HCT116 (cell line): ENCODE results near the gene PACS2.

Experiments
- CTCF ChIP-seq, 3 experiments: fragments of 200-600 bp in 1 of 3; sonication (generic) in 1 of 3; IDR thresholded peaks in 2 of 3; conservative IDR thresholded peaks in 1 of 3; 2 replicates each; pipeline ENCODE4 v1.5.1; 2012 to 2017; ENCODE audit warnings: low read depth in 2 of 3, low read length in 2 of 3, antibody characterized with exemption in 1 of 3, borderline replicate concordance in 1 of 3, control low read depth in 1 of 3, mild to moderate bottlenecking in 1 of 3, mixed read lengths in 1 of 3, mixed run types in 1 of 3, moderate library complexity in 1 of 3; ENCODE audit not compliant: insufficient read depth in 1 of 3
- YY1 ChIP-seq: IDR thresholded peaks from 2 replicates; pipeline ENCODE4 v1.6.1; 2011; ENCODE audit warnings: low read length, low read depth, moderate library complexity, mild to moderate bottlenecking; ENCODE audit not compliant: insufficient replicate concordance; ENCODE audit errors: extremely low read depth
- TF ChIP-seq, protein P1 (sequence below): IDR thresholded peaks from 2 replicates; pipeline ENCODE4 v1.6.1; 2012; ENCODE audit warnings: low read depth
- TF ChIP-seq, protein P2 (sequence below): IDR thresholded peaks from 2 replicates; pipeline ENCODE4 v1.6.1; 2012

DNA sequence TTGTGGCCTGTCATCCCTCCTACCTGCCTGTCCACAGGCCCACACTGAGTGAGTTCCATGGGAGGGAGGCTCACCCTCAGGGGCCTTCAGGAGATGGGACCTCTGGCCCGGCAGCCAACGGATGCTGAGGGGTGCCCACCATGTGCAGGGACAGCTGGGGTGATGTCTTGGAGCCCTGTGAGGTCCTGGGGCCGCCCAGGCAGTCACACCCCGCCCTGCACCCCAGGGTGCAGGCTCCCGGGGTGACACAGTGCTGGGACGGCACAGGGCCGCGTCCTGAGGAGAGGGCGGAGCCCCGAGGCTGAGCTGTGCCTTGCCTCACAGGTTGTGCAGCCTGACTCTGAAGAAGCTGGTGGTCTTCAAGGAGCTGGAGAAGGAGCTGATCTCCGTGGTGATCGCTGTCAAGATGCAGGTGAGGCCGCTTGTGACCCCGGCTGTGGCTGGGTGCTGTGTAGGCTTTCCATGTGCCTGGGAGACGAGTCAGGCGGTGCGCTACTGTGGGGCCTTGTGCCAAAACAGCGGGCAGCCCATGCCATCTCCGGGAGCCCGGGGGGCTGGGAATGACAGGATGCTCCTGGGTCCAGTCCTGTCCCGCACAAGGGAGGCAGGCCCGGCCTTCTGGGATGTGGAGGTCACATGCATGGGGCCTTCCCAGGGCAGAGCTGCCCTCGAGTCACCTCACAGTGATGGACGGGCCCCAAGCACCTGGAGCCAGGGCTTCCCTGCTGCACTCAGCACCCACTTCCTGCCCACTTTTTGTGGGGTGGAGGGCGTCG lies 33.8 kb downstream of the PACS2 start:
- no peak for TF ChIP-seq YY1
- TF ChIP-seq, protein P1, sequence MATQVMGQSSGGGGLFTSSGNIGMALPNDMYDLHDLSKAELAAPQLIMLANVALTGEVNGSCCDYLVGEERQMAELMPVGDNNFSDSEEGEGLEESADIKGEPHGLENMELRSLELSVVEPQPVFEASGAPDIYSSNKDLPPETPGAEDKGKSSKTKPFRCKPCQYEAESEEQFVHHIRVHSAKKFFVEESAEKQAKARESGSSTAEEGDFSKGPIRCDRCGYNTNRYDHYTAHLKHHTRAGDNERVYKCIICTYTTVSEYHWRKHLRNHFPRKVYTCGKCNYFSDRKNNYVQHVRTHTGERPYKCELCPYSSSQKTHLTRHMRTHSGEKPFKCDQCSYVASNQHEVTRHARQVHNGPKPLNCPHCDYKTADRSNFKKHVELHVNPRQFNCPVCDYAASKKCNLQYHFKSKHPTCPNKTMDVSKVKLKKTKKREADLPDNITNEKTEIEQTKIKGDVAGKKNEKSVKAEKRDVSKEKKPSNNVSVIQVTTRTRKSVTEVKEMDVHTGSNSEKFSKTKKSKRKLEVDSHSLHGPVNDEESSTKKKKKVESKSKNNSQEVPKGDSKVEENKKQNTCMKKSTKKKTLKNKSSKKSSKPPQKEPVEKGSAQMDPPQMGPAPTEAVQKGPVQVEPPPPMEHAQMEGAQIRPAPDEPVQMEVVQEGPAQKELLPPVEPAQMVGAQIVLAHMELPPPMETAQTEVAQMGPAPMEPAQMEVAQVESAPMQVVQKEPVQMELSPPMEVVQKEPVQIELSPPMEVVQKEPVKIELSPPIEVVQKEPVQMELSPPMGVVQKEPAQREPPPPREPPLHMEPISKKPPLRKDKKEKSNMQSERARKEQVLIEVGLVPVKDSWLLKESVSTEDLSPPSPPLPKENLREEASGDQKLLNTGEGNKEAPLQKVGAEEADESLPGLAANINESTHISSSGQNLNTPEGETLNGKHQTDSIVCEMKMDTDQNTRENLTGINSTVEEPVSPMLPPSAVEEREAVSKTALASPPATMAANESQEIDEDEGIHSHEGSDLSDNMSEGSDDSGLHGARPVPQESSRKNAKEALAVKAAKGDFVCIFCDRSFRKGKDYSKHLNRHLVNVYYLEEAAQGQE, result no peak
- TF ChIP-seq, protein P2, sequence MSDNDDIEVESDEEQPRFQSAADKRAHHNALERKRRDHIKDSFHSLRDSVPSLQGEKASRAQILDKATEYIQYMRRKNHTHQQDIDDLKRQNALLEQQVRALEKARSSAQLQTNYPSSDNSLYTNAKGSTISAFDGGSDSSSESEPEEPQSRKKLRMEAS, result no peak
- TF ChIP-seq CTCF (IDR thresholded peaks at IDR 0.05 in 2 of 3, conservative IDR thresholded peaks at IDR 0.05 in 1 of 3; ENCODE audit: borderline replicate concordance in 1 of 3, insufficient read depth in 1 of 3, low read depth in 2 of 3, low read length in 2 of 3), result no peak
